WTC11 (cell line): Measurements from ENCODE around the gene TMC1. TPM values are rescaled to one million over a fixed set of nuclear protein-coding genes. Genes with fewer than 3 reads are reported as not detected.

ENCODE experiments used
- ATAC-seq: fragments of 200-7000 bp; cut with Tn5 transposase; 2 replicates; pipeline ENCODE4 v1.10.0; 2021; ENCODE audit warnings: mild to moderate bottlenecking, moderate library complexity
- CTCF ChIA-PET: fragments of 300-600 bp; sonication (Branson Sonifier 250); formaldehyde crosslinking; loops from one replicate; lab custom pipeline; 2021; ENCODE audit warnings: antibody characterized with exemption; lab: Charles Lee
- POLR2A ChIA-PET: fragments of 350-600 bp; sonication (Branson Sonifier 250); formaldehyde crosslinking; loops from one replicate; lab custom pipeline; 2021; ENCODE audit warnings: antibody characterized with exemption; lab: Charles Lee
- DNase-seq: peaks from one replicate; pipeline ENCODE4 v3.0.0; 2021; ENCODE audit warnings: low spot score
- H3K27ac Mint-ChIP-seq: 2 replicates; pipeline ENCODE4 v1.8.0; 2021; ENCODE audit warnings: mixed read lengths
- H3K27me3 Mint-ChIP-seq: 2 replicates; pipeline ENCODE4 v1.8.0; 2021; ENCODE audit warnings: low read depth, mild to moderate bottlenecking, moderate library complexity, mixed read lengths
- H3K36me3 Mint-ChIP-seq: 2 replicates; pipeline ENCODE4 v1.8.0; 2021; ENCODE audit warnings: mixed read lengths
- H3K4me1 Mint-ChIP-seq: 2 replicates; pipeline ENCODE4 v1.8.0; 2022; ENCODE audit warnings: mixed read lengths
- H3K4me3 Mint-ChIP-seq: 2 replicates; pipeline ENCODE4 v1.8.0; 2021; ENCODE audit warnings: mild to moderate bottlenecking, moderate library complexity, mixed read lengths
- H3K9me3 Mint-ChIP-seq: 2 replicates; pipeline ENCODE4 v1.8.0; 2021; ENCODE audit warnings: mixed read lengths
- AR ChIP-seq: fragments of 250-450 bp; sonication (Bioruptor Pico); IDR thresholded peaks from 2 replicates; pipeline ENCODE4 v1.9.0; 2021; ENCODE audit warnings: mild to moderate bottlenecking
- ATF2 ChIP-seq: sonication (generic); formaldehyde crosslinking; IDR thresholded peaks from 2 replicates; pipeline ENCODE4 v1.8.1; 2022; ENCODE audit warnings: low read depth, missing genetic modification reagents, borderline replicate concordance
- CBFB ChIP-seq: sonication (generic); formaldehyde crosslinking; IDR thresholded peaks from 2 replicates; pipeline ENCODE4 v1.8.1; 2022; ENCODE audit warnings: mild to moderate bottlenecking, low read depth, missing genetic modification reagents
- CDX4 ChIP-seq: fragments of 250-450 bp; sonication (Bioruptor Pico); IDR thresholded peaks from 2 replicates; pipeline ENCODE4 v1.9.0; 2021; ENCODE audit warnings: moderate library complexity, mild to moderate bottlenecking, inconsistent platforms, borderline replicate concordance
- ESRRA ChIP-seq: sonication (generic); formaldehyde crosslinking; IDR thresholded peaks from 2 replicates; pipeline ENCODE4 v1.8.1; 2022; ENCODE audit warnings: mild to moderate bottlenecking, missing genetic modification reagents, borderline replicate concordance
- GTF2I ChIP-seq: fragments of 250-450 bp; sonication (Bioruptor Pico); conservative IDR thresholded peaks from 2 replicates; pipeline ENCODE4 v1.4.0; 2021; ENCODE audit warnings: mild to moderate bottlenecking
- HMGA2 ChIP-seq: fragments of 250-450 bp; sonication (Bioruptor Pico); IDR thresholded peaks from 2 replicates; pipeline ENCODE4 v1.4.0; 2021; ENCODE audit warnings: mild to moderate bottlenecking, moderate library complexity
- IRF2 ChIP-seq: sonication (generic); formaldehyde crosslinking; IDR thresholded peaks from 2 replicates; pipeline ENCODE4 v1.8.0; 2022; ENCODE audit warnings: low read depth, missing genetic modification reagents, borderline replicate concordance
- JAZF1 ChIP-seq: fragments of 250-450 bp; sonication (Bioruptor Pico); IDR thresholded peaks from 2 replicates; pipeline ENCODE4 v1.9.0; 2021; ENCODE audit warnings: moderate library complexity, mild to moderate bottlenecking, inconsistent platforms
- JUN ChIP-seq: sonication (generic); formaldehyde crosslinking; IDR thresholded peaks from 2 replicates; pipeline ENCODE4 v1.8.0; 2023; ENCODE audit warnings: mild to moderate bottlenecking, missing genetic modification reagents
- KAT7 ChIP-seq: sonication (generic); formaldehyde crosslinking; IDR thresholded peaks from 2 replicates; pipeline ENCODE4 v1.8.1; 2023; ENCODE audit warnings: missing genetic modification reagents, mild to moderate bottlenecking, borderline replicate concordance
- MXD4 ChIP-seq: fragments of 250-450 bp; sonication (Bioruptor Pico); IDR thresholded peaks from 2 replicates; pipeline ENCODE4 v1.8.0; 2021; ENCODE audit warnings: mild to moderate bottlenecking, moderate library complexity, borderline replicate concordance
- NFE2L1 ChIP-seq: sonication (generic); formaldehyde crosslinking; IDR thresholded peaks from 2 replicates; pipeline ENCODE4 v1.8.1; 2023; ENCODE audit warnings: missing genetic modification reagents
- OVOL2 ChIP-seq: fragments of 250-450 bp; sonication (Bioruptor Pico); IDR thresholded peaks from 2 replicates; pipeline ENCODE4 v1.9.0; 2021; ENCODE audit warnings: mild to moderate bottlenecking, borderline replicate concordance
- PRRX2 ChIP-seq: fragments of 250-450 bp; sonication (Bioruptor Pico); IDR thresholded peaks from 2 replicates; pipeline ENCODE4 v1.8.0; 2021; ENCODE audit warnings: mild to moderate bottlenecking
- RORB ChIP-seq: fragments of 250-450 bp; sonication (Bioruptor Pico); IDR thresholded peaks from 2 replicates; pipeline ENCODE4 v1.9.0; 2021; ENCODE audit warnings: mild to moderate bottlenecking
- TEAD1 ChIP-seq: sonication (generic); formaldehyde crosslinking; IDR thresholded peaks from 2 replicates; pipeline ENCODE4 v1.8.0; 2022; ENCODE audit warnings: mild to moderate bottlenecking, missing genetic modification reagents
- TEAD4 ChIP-seq: sonication (generic); formaldehyde crosslinking; IDR thresholded peaks from 2 replicates; pipeline ENCODE4 v1.8.0; 2022; ENCODE audit warnings: mild to moderate bottlenecking, missing genetic modification reagents
- TP53 ChIP-seq: sonication (generic); formaldehyde crosslinking; IDR thresholded peaks from 2 replicates; pipeline ENCODE4 v1.8.1; 2023; ENCODE audit warnings: mild to moderate bottlenecking, missing genetic modification reagents
- USF1 ChIP-seq: sonication (generic); formaldehyde crosslinking; IDR thresholded peaks from 2 replicates; pipeline ENCODE4 v1.8.0; 2022; ENCODE audit warnings: mild to moderate bottlenecking, missing genetic modification reagents
- ZBTB43 ChIP-seq: sonication (generic); formaldehyde crosslinking; IDR thresholded peaks from 2 replicates; pipeline ENCODE4 v1.8.1; 2023; ENCODE audit warnings: mild to moderate bottlenecking, missing genetic modification reagents
- ZNF121 ChIP-seq: sonication (generic); formaldehyde crosslinking; IDR thresholded peaks from 2 replicates; pipeline ENCODE4 v1.8.0; 2023; ENCODE audit warnings: missing genetic modification reagents
- ZNF219 ChIP-seq: sonication (generic); formaldehyde crosslinking; IDR thresholded peaks from 2 replicates; pipeline ENCODE4 v1.8.0; 2023; ENCODE audit warnings: missing genetic modification reagents, mild to moderate bottlenecking, borderline replicate concordance
- ZNF232 ChIP-seq: sonication (generic); formaldehyde crosslinking; IDR thresholded peaks from 2 replicates; pipeline ENCODE4 v1.8.0; 2022; ENCODE audit warnings: mild to moderate bottlenecking, missing genetic modification reagents
- ZNF532 ChIP-seq: fragments of 250-450 bp; sonication (Bioruptor Pico); IDR thresholded peaks from 2 replicates; pipeline ENCODE4 v1.9.0; 2021; ENCODE audit warnings: mild to moderate bottlenecking, borderline replicate concordance
- ZNF671 ChIP-seq: fragments of 250-450 bp; sonication (Bioruptor Pico); IDR thresholded peaks from 2 replicates; pipeline ENCODE4 v1.8.0; 2021; ENCODE audit warnings: mild to moderate bottlenecking
- total RNA-seq: library from RNA; stranded (reverse); gene quantifications from 3 replicates; pipeline ENCODE4 v1.2.3, GENCODE V29; 2021

The TMC1 gene
- total RNA-seq, 1 experiment from 2014 or later: 0.31 TPM

GRCh38 chr9:72643651-72644050, 122.2 kb downstream of the TMC1 start (continued):
- TF ChIP-seq ZBTB43 (CRISPR knock-in tag) (no peak), GTF2I (no peak), HMGA2 (CRISPR knock-in tag) (no peak), ESRRA (no peak), ZNF219 (CRISPR knock-in tag) (no peak), PRRX2 (no peak), ZNF532 (CRISPR knock-in tag) (no peak)

- Mint-ChIP-seq H3K4me1 (peaks cover 18% of the 10 kb centered on the region), H3K27ac (no peak overlapping the region), H3K36me3 (no peaks in the 10 kb centered on the region), H3K27me3 (no peaks in the 10 kb centered on the region), H3K4me3 (no peak overlapping the region), H3K9me3 (no peaks in the 10 kb centered on the region)
- DNase-seq (no peak), ATAC-seq (no peak)
- ChIA-PET CTCF (no interaction called here), POLR2A (no interaction called here)
- no peak for TF ChIP-seq USF1 (CRISPR knock-in tag)
- TF ChIP-seq TP53 (CRISPR knock-in tag): no peak
- TF ChIP-seq CDX4 (CRISPR knock-in tag): no peak
- TF ChIP-seq NFE2L1 (CRISPR knock-in tag): no peak
- TF ChIP-seq IRF2 (CRISPR knock-in tag): no peak
- no peak for TF ChIP-seq JUN (CRISPR knock-in tag)
- no peak for TF ChIP-seq TEAD4 (CRISPR knock-in tag)
- TF ChIP-seq TEAD1 (CRISPR knock-in tag): no peak
- TF ChIP-seq ATF2 (CRISPR knock-in tag): no peak
- no peak for TF ChIP-seq ZNF232 (CRISPR knock-in tag)
- TF ChIP-seq KAT7 (CRISPR knock-in tag): no peak
- no peak for TF ChIP-seq ZNF121 (CRISPR knock-in tag)
- no peak for TF ChIP-seq CBFB (CRISPR knock-in tag)
- no peak for TF ChIP-seq OVOL2 (CRISPR knock-in tag)
- TF ChIP-seq AR (CRISPR knock-in tag): no peak
- TF ChIP-seq MXD4 (CRISPR knock-in tag): no peak
- no peak for TF ChIP-seq RORB (CRISPR knock-in tag)
- no peak for TF ChIP-seq JAZF1
- no peak for TF ChIP-seq ZNF671 (CRISPR knock-in tag)
These were observed 124.7 kb downstream of the TMC1 start for GRCh38 chr9:72646061-72646460.
